Astrocyte of the spinal cord (primary cell): Measurements from ENCODE around the gene SLC24A2.

Experiments used
- DNase-seq: peaks from one replicate; pipeline ENCODE4 v3.0.0; 2011; ENCODE audit warnings: low read depth, low spot score
- H3K4me3 ChIP-seq: 2 replicates; pipeline ENCODE4 v1.5.1; 2011; ENCODE audit warnings: low read depth, mild to moderate bottlenecking, low read length, moderate library complexity
- in situ Hi-C: cut with HindIII; loops from 2 replicates; pipeline ENCODE4 v1.10.0; 2017; ENCODE audit warnings: low sequenced_read_pairs
- TF ChIP-seq, protein P1 (sequence below): IDR thresholded peaks from 2 replicates; pipeline ENCODE4 v1.5.1; 2012; ENCODE audit warnings: low read depth, mild to moderate bottlenecking, low read length, inconsistent platforms

Gene SLC24A2

DNA sequence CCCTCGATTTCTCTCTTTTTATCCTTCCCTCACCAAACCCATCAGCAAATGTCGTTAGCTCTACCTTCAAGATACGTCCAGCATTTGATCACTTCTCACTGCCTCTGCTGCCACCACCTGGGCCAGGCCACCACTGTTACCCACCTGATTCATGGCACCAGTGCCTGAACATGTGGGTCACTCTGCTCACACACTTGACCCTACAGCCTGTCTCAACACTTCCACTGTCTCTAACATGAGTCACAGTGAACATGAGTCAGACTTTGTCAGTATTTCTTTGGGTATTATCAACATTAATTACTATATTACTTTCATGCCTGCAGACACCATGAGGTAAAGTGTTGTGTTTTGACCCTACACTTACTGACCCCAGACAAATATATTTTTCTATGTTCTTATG lies 19.6 kb downstream of the SLC24A2 start:
- TF ChIP-seq, protein P1, sequence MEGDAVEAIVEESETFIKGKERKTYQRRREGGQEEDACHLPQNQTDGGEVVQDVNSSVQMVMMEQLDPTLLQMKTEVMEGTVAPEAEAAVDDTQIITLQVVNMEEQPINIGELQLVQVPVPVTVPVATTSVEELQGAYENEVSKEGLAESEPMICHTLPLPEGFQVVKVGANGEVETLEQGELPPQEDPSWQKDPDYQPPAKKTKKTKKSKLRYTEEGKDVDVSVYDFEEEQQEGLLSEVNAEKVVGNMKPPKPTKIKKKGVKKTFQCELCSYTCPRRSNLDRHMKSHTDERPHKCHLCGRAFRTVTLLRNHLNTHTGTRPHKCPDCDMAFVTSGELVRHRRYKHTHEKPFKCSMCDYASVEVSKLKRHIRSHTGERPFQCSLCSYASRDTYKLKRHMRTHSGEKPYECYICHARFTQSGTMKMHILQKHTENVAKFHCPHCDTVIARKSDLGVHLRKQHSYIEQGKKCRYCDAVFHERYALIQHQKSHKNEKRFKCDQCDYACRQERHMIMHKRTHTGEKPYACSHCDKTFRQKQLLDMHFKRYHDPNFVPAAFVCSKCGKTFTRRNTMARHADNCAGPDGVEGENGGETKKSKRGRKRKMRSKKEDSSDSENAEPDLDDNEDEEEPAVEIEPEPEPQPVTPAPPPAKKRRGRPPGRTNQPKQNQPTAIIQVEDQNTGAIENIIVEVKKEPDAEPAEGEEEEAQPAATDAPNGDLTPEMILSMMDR = no peak
- H3K4me3 ChIP-seq = no peak overlapping the region
- in situ Hi-C loops = no loop called here
- DNase-seq = no peak

DNA sequence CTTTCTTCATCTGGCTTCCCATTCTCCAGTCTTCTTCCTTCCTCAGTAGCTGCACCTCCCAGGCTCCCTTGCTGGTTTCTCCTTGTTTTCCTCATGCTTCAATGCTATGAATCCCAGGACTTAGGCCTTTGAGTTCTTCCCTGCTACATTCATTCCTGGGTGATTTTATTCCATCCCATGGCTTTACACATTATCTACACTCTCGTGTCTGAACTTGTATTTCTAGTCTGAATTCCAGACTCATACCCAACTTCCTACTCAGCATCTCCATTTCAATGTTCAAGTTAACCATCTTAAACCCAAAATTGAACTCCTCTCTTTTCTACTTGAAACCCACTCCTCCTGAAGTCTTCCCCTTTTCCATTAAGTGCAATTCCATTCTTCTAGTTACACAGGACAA lies 20.0 kb downstream of the SLC24A2 start:
- no peak overlapping the region for H3K4me3 ChIP-seq
- DNase-seq = no peak
- TF ChIP-seq, protein P1 = no peak
- in situ Hi-C loops = no loop called here

DNA sequence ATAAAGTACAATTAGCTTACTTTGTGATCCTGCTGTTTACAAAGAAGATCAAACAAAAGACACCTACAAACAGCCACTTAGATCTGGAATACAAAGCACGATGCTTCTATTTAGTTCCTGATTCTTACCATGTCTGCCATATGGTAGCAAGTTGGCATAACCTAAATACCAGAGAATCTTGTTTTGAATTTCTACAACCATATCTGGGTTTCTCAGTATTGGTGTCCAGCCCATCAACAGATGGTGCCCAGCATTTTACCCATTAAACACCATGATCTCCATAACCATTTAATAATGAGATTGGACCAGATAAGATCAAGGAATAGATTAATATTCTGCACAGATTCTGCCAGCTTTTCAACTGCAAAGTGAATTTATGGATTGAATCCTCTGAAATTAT lies 29.8 kb downstream of the SLC24A2 start:
- H3K4me3 ChIP-seq = no peak overlapping the region
- DNase-seq = no peak
- TF ChIP-seq, protein P1 = no peak
- in situ Hi-C loops = no loop called here

DNA sequence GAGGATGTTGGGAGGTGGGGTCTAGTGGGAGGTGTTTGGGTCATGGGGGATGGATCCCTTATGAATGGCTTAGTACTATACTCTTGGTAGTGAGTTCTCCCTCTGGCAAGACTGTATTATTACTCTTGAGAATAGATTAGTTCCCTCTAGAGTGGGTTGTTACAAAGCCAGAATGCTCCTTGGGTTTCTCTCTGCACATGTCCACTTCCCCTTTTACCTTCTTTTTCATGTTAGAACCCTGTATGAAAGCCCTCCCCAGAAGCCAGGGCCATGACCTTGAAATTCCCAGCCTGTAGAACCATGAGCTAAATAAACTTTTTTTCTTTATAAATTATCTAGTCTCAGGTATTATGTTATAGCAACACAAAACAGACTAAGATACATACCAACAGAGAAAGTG lies 31.1 kb downstream of the SLC24A2 start:
- no peak for DNase-seq
- in situ Hi-C loops = no loop called here
- no peak overlapping the region for H3K4me3 ChIP-seq

DNA sequence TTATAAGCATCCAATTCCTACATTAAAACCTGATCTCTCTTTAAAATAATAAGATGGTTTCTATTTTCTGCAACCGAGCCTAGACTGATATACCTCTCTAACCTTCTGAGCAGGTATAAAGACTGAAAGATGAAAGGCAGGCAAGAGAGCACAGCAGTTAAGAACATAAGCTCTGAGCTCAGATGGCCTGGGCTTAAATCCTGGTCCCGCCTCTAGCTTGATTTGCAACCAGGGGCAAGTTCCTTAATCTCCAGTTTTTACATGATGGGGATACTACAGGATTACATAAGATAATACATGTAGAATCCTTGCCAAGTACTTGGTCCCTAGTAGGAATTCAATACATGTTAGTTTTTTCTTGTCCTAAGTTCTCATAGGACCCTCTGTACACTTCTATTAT lies 33.9 kb downstream of the SLC24A2 start:
- no peak overlapping the region for H3K4me3 ChIP-seq
- DNase-seq = no peak
- in situ Hi-C loops = no loop called here
- TF ChIP-seq, protein P1 = no peak

More for the DNA sequence above, 31.1 kb downstream of the SLC24A2 start:
- TF ChIP-seq, protein P1 = no peak

DNA sequence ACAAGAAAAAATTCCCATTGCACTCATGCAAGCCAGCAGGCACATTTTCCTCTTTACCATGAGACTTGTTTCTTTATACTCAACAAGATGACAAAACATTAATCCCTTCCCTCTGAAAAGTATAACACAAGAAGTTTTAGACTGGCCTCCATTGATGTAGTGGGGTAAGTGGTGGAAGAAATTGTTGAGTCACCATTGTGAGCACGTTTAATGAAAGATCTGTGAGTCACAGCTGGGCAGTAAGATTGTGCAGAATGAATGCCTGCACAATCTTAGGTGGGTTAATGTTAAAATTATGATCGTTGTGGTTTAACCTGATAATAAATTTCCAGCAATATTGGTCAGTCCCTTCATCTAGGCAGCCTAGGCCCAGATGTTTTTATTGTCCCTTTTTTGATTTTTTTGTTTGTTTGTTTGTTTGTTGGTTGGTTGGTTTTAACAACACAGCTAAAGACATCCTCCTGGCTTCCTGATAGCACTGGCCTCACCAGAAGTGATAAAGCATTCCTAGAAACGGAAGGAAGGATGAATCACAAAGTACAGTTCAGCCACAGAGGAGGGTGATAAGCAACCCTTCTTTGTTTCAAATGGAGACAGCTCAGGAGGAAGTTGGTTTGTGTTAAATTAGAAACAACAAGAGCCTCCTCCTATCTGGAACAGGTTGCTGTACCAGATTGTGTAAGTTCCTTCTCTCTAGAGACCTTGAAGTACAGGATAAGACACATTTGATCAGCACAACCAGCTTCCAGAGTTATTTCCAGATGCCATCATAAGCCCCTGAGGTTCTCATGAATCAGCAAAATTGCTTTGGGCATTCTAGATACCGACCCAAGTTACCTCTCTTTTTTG lies 40.3 kb downstream of the SLC24A2 start:
- in situ Hi-C loops = no loop called here
- no peak for DNase-seq
- TF ChIP-seq, protein P1 = no peak
- H3K4me3 ChIP-seq = no peak overlapping the region

DNA sequence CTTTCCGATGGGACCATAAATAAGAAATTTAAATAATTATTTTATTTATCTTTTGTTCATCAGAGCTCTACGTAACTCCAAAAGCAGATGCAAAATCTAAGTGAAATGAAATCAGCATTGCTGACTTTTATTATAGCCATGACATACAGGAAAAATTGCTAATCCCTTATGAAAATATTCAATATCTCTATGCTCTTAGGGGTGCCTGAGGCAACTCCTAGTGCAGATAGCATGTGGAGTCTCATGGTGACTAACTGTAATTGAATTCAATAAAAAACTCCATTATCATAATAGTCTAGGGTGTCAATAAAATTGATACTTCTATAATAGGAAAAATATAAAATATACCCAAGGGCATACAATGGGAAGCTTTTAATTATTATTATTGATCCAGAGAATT lies 42.6 kb downstream of the SLC24A2 start:
- no peak overlapping the region for H3K4me3 ChIP-seq
- DNase-seq = no peak
- TF ChIP-seq, protein P1 = no peak
- in situ Hi-C loops = no loop called here
